GM12872 (cell line): ENCODE measurements around the gene NR2C2.
A peak's percentile ranks its signal among the peaks of the same experiment; 100 is the strongest.

Experiments
- TF ChIP-seq, protein P1 (sequence below): IDR thresholded peaks from 3 replicates; pipeline ENCODE4 v1.5.1; 2011; ENCODE audit warnings: low read depth, mild to moderate bottlenecking, low read length, moderate library complexity; ENCODE audit not compliant: insufficient read depth

The NR2C2 gene

DNA sequence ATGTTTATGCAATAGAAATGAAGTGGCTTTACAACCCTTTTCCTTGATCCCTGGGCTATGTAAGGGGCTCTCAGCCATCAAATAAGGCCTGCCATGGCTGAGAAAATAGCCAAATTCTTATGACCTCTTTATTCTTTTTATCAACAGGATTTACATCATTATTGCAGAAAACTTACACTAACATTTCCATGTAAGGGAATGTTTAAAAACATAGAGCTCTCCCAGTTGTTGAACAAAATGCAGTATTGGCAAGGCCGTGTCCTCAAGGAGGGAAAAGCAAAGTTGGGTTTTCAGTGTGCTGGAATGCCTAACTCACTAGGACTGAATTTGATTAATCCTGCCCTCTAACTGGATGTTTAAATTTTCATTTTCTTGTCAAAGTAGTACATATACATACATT, 22.3 kb downstream of the NR2C2 start:
- TF ChIP-seq, protein P1, sequence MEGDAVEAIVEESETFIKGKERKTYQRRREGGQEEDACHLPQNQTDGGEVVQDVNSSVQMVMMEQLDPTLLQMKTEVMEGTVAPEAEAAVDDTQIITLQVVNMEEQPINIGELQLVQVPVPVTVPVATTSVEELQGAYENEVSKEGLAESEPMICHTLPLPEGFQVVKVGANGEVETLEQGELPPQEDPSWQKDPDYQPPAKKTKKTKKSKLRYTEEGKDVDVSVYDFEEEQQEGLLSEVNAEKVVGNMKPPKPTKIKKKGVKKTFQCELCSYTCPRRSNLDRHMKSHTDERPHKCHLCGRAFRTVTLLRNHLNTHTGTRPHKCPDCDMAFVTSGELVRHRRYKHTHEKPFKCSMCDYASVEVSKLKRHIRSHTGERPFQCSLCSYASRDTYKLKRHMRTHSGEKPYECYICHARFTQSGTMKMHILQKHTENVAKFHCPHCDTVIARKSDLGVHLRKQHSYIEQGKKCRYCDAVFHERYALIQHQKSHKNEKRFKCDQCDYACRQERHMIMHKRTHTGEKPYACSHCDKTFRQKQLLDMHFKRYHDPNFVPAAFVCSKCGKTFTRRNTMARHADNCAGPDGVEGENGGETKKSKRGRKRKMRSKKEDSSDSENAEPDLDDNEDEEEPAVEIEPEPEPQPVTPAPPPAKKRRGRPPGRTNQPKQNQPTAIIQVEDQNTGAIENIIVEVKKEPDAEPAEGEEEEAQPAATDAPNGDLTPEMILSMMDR, result no peak

DNA sequence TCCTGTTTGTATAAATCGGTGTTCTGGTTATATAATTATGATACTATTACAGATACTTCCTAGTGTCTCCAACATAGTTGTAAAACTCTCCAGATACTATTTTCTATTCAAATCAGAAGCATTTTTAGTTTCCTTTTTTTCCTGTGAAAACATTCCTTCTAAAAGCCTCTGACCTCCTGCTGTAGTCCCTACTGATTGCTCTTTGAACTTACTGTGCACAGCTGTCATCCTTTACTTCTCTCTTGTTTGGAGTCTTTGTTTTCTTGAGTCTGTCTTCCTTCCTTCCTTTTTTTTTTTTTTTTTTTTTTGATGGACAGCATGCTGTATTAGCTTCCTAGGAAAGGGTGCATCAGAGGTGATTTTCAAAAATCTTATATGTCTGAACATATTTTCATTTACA, 28.9 kb downstream of the NR2C2 start:
- TF ChIP-seq, protein P1, result no peak

DNA sequence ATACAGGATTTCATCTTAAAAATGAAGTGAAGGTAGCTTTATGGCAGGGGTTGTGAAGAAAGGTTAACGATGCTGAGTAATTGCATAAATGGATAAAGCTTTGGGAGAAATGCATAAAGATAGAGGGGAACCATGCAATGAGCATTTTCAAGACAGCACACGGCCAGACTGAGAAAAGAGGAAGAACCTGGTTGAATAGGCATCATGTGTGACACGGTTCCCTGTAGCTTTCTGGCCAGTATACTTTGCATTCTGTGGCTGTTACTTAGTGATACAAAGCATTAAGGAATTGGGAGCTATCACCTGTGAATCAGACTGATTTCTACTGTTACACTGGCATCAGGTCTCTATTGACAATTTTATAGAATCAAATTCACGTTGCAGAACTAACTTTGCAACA, 33.3 kb downstream of the NR2C2 start:
- TF ChIP-seq, protein P1, result no peak

DNA sequence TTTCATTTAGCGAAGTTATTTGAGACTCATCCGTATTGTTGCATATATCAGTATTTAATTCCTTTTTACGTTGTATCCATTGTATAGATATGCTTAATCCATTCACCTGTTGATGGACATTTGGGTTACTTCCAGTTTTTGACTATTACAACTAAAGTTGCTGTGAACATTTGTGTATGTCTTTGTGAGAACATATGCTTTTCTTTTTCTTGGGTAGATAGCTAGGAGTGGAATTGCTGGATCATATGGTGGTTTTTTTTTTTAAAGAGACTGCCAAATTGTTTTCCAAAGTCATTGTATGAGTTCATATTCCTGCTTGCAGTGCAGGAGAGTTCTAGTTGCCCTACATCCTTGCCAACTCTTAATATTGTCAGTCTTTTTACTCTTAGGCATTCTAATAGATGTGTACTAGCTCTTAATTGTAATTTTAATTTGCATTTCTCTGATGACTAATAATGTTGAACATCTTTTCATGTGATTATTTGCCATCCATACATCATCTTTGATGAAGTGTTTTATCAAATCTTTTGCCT, 37.3 kb downstream of the NR2C2 start:
- TF ChIP-seq, protein P1, result no peak

DNA sequence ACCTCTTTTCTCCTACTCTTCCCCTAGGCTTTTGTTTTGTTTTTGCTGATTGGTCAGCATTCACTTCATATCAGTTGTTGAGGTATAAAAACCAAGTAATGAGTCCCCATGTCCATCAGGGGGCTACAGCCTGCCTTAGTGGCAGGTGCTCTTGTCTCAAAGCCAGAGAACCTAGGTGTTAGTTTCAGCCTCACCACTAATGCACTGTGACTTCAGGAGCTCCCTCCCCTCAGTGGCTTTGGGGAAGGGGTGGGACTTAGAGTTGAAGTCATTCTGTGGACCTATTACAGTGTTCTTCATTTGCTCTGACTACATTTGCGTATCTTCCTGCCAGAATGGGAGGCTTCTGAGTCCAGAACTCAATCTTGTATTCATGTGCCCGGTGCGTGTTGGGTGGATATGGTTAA, 41.6 kb downstream of the NR2C2 start:
- TF ChIP-seq, protein P1, result peak; percentile 62

DNA sequence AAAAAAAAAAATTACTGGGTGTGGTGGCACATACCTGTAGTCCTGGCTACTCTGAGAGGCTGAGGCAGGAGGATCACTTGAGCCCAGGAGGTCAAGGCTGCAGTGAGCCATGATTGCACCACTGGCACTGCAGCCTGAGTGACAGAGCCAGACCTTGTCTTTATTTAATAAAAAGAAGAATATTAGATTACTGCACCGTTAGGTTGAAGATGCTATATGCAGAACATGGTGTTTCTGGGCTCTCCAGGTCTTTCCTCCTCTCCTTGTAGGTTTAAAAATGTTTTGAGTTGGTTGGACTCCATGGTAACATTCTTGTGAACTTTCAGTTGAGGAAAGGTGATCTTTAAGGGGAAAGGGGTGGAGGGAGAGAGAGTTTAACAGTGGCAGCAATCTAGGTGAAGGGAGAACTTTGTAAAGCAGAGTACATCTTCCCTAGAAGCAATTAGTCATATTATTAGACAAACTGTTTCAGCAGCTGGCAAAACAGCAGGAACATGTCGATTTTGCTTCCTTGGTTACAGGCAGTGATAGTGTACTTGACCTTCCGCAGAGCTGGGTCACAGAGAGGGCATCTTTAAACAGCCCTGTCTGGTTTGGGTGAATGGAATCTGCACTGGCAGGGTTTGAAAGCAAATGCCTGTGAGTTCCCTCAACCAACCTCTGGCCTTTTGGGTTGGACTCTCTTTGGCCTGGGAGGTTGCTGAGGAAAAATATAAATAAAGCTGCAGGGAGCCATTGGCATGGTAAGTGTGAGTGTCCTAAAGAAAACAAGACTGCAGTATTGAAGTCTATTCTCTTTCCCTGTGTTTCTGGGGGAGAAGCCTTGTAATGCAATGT, 42.8 kb downstream of the NR2C2 start:
- TF ChIP-seq, protein P1, result no peak

DNA sequence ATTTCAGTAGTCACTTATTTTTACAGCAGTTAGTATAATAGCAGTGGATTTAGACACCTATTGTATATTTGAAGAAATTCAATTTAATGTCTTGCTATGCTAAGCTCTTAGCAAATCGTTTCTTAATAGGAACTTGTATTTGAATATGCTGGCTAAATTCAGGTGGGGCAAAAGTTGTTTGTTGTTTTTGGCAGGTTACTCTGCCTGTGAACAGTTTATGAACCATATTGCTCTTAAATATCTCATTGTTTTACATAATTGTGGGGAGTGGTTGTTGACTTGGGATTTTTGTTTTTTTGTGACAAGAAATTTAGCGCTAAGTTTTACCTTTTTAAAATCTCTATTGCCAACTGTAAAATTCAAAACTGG, 43.4 kb downstream of the NR2C2 start:
- TF ChIP-seq, protein P1, result no peak
